HEK293 (cell line): ENCODE data around the gene AGO3.
A peak's percentile ranks its signal among the peaks of the same experiment; 100 is the strongest.

Experiments
- CTCF ChIA-PET: fragments of 350-600 bp; formaldehyde crosslinking; extraction: SDS; loops from one replicate; lab custom pipeline; 2021; ENCODE audit warnings: antibody characterized with exemption; lab: Yijun Ruan, JAX
- POLR2A ChIA-PET: fragments of 300-600 bp; formaldehyde crosslinking; extraction: SDS; loops from one replicate; lab custom pipeline; 2020; ENCODE audit warnings: antibody characterized with exemption, inconsistent platforms; lab: Yijun Ruan, JAX
- H3K27ac ChIP-seq: fragments of 200-500 bp; sonication (Bioruptor generic); 2 replicates; pipeline ENCODE4 v1.5.1; 2014; ENCODE audit warnings: low read depth, low read length, control low read depth, inconsistent platforms; ENCODE audit errors: extremely low read depth
- H3K36me3 ChIP-seq, 2 experiments: fragments of 200-500 bp in 1 of 2; sonication (Bioruptor generic) in 1 of 2; 1 replicate in 1 of 2; 2 replicates in 1 of 2; pipeline ENCODE4 v1.5.1; 2014 to 2017; ENCODE audit warnings: inconsistent platforms in 2 of 2, low read length in 2 of 2; ENCODE audit not compliant: control insufficient read depth in 2 of 2, insufficient read depth in 1 of 2
- H3K4me1 ChIP-seq: fragments of 200-500 bp; sonication (Bioruptor generic); 2 replicates; pipeline ENCODE4 v1.5.1; 2014; ENCODE audit warnings: mild to moderate bottlenecking, low read length, inconsistent platforms; ENCODE audit not compliant: control insufficient read depth, insufficient read depth
- H3K4me3 ChIP-seq: 2 replicates; pipeline ENCODE4 v1.5.1; 2011; ENCODE audit warnings: low read depth, mild to moderate bottlenecking, control low read depth, low read length, moderate library complexity
- H3K9me3 ChIP-seq: fragments of 200-500 bp; sonication (Bioruptor generic); 2 replicates; pipeline ENCODE4 v1.5.1; 2014; ENCODE audit warnings: low read depth, low read length, inconsistent platforms; ENCODE audit not compliant: control insufficient read depth, insufficient read depth
- ATF2 ChIP-seq: fragments of 450-650 bp; formaldehyde crosslinking; IDR thresholded peaks from 2 replicates; pipeline ENCODE4 v1.5.1; 2016; ENCODE audit warnings: missing biosample characterization, missing genetic modification characterization, low read depth
- EGR2 ChIP-seq: fragments of 450-650 bp; formaldehyde crosslinking; IDR thresholded peaks from 2 replicates; pipeline ENCODE4 v1.5.1; 2016; ENCODE audit warnings: low read depth, missing biosample characterization, missing genetic modification characterization
- HOXA7 ChIP-seq: sonication (generic); formaldehyde crosslinking; IDR thresholded peaks from 2 replicates; pipeline ENCODE4 v1.8.1; 2022; ENCODE audit warnings: missing genetic modification reagents, borderline replicate concordance
- KLF9 ChIP-seq: fragments of 450-650 bp; formaldehyde crosslinking; IDR thresholded peaks from 2 replicates; pipeline ENCODE4 v1.5.1; 2016; ENCODE audit warnings: missing biosample characterization, missing genetic modification characterization, low read depth
- SCRT2 ChIP-seq: fragments of 450-650 bp; formaldehyde crosslinking; IDR thresholded peaks from 2 replicates; pipeline ENCODE4 v1.5.1; 2016; ENCODE audit warnings: missing biosample characterization, missing genetic modification characterization
- SP2 ChIP-seq: fragments of 450-650 bp; formaldehyde crosslinking; IDR thresholded peaks from 2 replicates; pipeline ENCODE4 v1.5.1; 2016; ENCODE audit warnings: missing biosample characterization, missing genetic modification characterization
- TSHZ1 ChIP-seq: fragments of 450-650 bp; formaldehyde crosslinking; IDR thresholded peaks from 2 replicates; pipeline ENCODE4 v1.5.1; 2016; ENCODE audit warnings: missing biosample characterization, missing genetic modification characterization, borderline replicate concordance
- ZBTB21 ChIP-seq: fragments of 450-650 bp; formaldehyde crosslinking; IDR thresholded peaks from 2 replicates; pipeline ENCODE4 v1.5.1; 2017; ENCODE audit warnings: missing biosample characterization, missing genetic modification characterization
- ZBTB48 ChIP-seq: fragments of 450-650 bp; formaldehyde crosslinking; IDR thresholded peaks from 2 replicates; pipeline ENCODE4 v1.5.1; 2016; ENCODE audit warnings: missing biosample characterization, missing genetic modification characterization
- ZEB2 ChIP-seq: fragments of 450-650 bp; formaldehyde crosslinking; IDR thresholded peaks from 2 replicates; pipeline ENCODE4 v1.5.1; 2016; ENCODE audit warnings: missing biosample characterization, missing genetic modification characterization
- ZFHX2 ChIP-seq: fragments of 450-650 bp; formaldehyde crosslinking; conservative IDR thresholded peaks from 2 replicates; pipeline ENCODE4 v1.5.1; 2016; ENCODE audit warnings: missing biosample characterization, missing genetic modification characterization
- ZFP41 ChIP-seq: fragments of 450-650 bp; formaldehyde crosslinking; IDR thresholded peaks from 2 replicates; pipeline ENCODE4 v1.5.1; 2016; ENCODE audit warnings: missing biosample characterization, missing genetic modification characterization, borderline replicate concordance
- ZNF362 ChIP-seq: fragments of 450-650 bp; formaldehyde crosslinking; IDR thresholded peaks from 2 replicates; pipeline ENCODE4 v1.5.1; 2016; ENCODE audit warnings: missing biosample characterization, missing genetic modification characterization
- ZNF423 ChIP-seq: fragments of 450-650 bp; formaldehyde crosslinking; IDR thresholded peaks from 2 replicates; pipeline ENCODE4 v1.5.1; 2016; ENCODE audit warnings: missing biosample characterization, missing genetic modification characterization
- ZNF433 ChIP-seq: fragments of 450-650 bp; formaldehyde crosslinking; IDR thresholded peaks from 2 replicates; pipeline ENCODE4 v1.5.1; 2016; ENCODE audit warnings: missing biosample characterization, missing genetic modification characterization, low read depth
- ZNF48 ChIP-seq: fragments of 450-650 bp; formaldehyde crosslinking; IDR thresholded peaks from 2 replicates; pipeline ENCODE4 v1.5.1; 2016; ENCODE audit warnings: missing biosample characterization, missing genetic modification characterization
- ZNF558 ChIP-seq: fragments of 450-650 bp; formaldehyde crosslinking; IDR thresholded peaks from 2 replicates; pipeline ENCODE4 v1.5.1; 2016; ENCODE audit warnings: missing biosample characterization, missing genetic modification characterization
- ZNF560 ChIP-seq: fragments of 450-650 bp; formaldehyde crosslinking; IDR thresholded peaks from 2 replicates; pipeline ENCODE4 v1.5.1; 2017; ENCODE audit warnings: missing biosample characterization, missing genetic modification characterization, borderline replicate concordance
- ZNF704 ChIP-seq: fragments of 450-650 bp; formaldehyde crosslinking; IDR thresholded peaks from 2 replicates; pipeline ENCODE4 v1.5.1; 2016; ENCODE audit warnings: missing biosample characterization, missing genetic modification characterization
- ZNF777 ChIP-seq: fragments of 450-650 bp; formaldehyde crosslinking; IDR thresholded peaks from 2 replicates; pipeline ENCODE4 v1.5.1; 2017; ENCODE audit warnings: missing biosample characterization, missing genetic modification characterization, borderline replicate concordance
- ZNF792 ChIP-seq: fragments of 450-650 bp; formaldehyde crosslinking; IDR thresholded peaks from 2 replicates; pipeline ENCODE4 v1.5.1; 2016; ENCODE audit warnings: missing biosample characterization, missing genetic modification characterization
- ZSCAN16 ChIP-seq: fragments of 450-650 bp; formaldehyde crosslinking; IDR thresholded peaks from 2 replicates; pipeline ENCODE4 v1.5.1; 2016; ENCODE audit warnings: missing biosample characterization, missing genetic modification characterization

AGO3 gene

GRCh38 chr1:36109041-36109679 is 178.3 kb downstream of the AGO3 start:
- Histone ChIP-seq H3K4me1 (no peaks in the 10 kb centered on the region), H3K9me3 (no peaks in the 10 kb centered on the region), H3K4me3 (no peak overlapping the region), H3K36me3 (no peaks in the 10 kb centered on the region), H3K27ac (no peak overlapping the region)
- ChIA-PET POLR2A (interaction anchor here (0.6 kb wide), 1 partner anchor 179 kb away, joined by 3 read pairs; no protein-coding TSS in a partner anchor), CTCF (interaction anchor here (0.5 to 4.6 kb wide), 7 partner anchors 13 to 179 kb away, joined by 3 to 38 read pairs (median 5); partner anchors contain the start of gene TRAPPC3)
- TF ChIP-seq SCRT2 (tag by site-specific recombination) (peak; percentile 40; the same call in 1 of the 2 replicates), HOXA7 (CRISPR knock-in tag) (no peak)

GRCh38 chr1:36111151-36111550 is 180.2 kb downstream of the AGO3 start:
- H3K9me3 ChIP-seq, result no peaks in the 10 kb centered on the region
- ChIA-PET POLR2A (interaction anchor here (0.6 kb wide), 1 partner anchor 118 kb away, joined by 4 read pairs; no protein-coding TSS in a partner anchor), CTCF (interaction anchor here (1.4 to 4.6 kb wide), 3 partner anchors 11 to 77 kb away, joined by 6 to 38 read pairs (median 10); no protein-coding TSS in a partner anchor)
- no peak overlapping the region for H3K4me3 ChIP-seq
- H3K27ac ChIP-seq, result no peak overlapping the region
- H3K4me1 ChIP-seq, result no peaks in the 10 kb centered on the region
- TF ChIP-seq EGR2, result peak; percentile 91
- TF ChIP-seq ZFHX2 (tag by site-specific recombination), result peak; percentile 81
- TF ChIP-seq ZNF704, result no peak
- no peak for TF ChIP-seq ZBTB48 (tag by site-specific recombination)
- no peaks in the 10 kb centered on the region for H3K36me3 ChIP-seq

- POLR2A ChIA-PET, result interaction anchor here (1.1 kb wide), 1 partner anchor 20 kb away, joined by 9 read pairs; no protein-coding TSS in a partner anchor
These were observed 181.9 kb downstream of the AGO3 start for GRCh38 chr1:36112823-36113222.

GRCh38 chr1:36114371-36114770 is 183.5 kb downstream of the AGO3 start:
- POLR2A ChIA-PET, result no interaction called here
- no peaks in the 10 kb centered on the region for H3K4me1 ChIP-seq
- TF ChIP-seq SP2 (tag by site-specific recombination) (0 out of 2 replicates have a peak, but pooled peaks have one; percentile 8), ATF2 (tag by site-specific recombination) (no peak), ZFP41 (no peak), ZNF704 (no peak), TSHZ1 (no peak), ZNF423 (tag by site-specific recombination) (no peak)

More at GRCh38 chr1:36112823-36113222, 181.9 kb downstream of the AGO3 start:
- no peak overlapping the region for H3K4me3 ChIP-seq
- TF ChIP-seq ZNF48 (no peak), ZSCAN16 (tag by site-specific recombination) (no peak), ZNF433 (tag by site-specific recombination) (no peak), ZNF558 (tag by site-specific recombination) (no peak), KLF9 (tag by site-specific recombination) (no peak), ZNF362 (no peak), ZNF560 (tag by site-specific recombination) (no peak), ZEB2 (tag by site-specific recombination) (no peak), HOXA7 (CRISPR knock-in tag) (no peak), ZBTB21 (tag by site-specific recombination) (no peak), ZNF777 (no peak), ZNF792 (no peak)
- H3K9me3 ChIP-seq, result no peaks in the 10 kb centered on the region
- no peaks in the 10 kb centered on the region for H3K36me3 ChIP-seq
- H3K27ac ChIP-seq, result no peak overlapping the region
- no peaks in the 10 kb centered on the region for H3K4me1 ChIP-seq
- CTCF ChIA-PET, result interaction anchor here (0.5 to 7.5 kb wide), 2 partner anchors 21 to 238 kb away, joined by 3 to 65 read pairs; no protein-coding TSS in a partner anchor

More at GRCh38 chr1:36114371-36114770, 183.5 kb downstream of the AGO3 start:
- no peak overlapping the region for H3K4me3 ChIP-seq
- no peaks in the 10 kb centered on the region for H3K36me3 ChIP-seq
- no peaks in the 10 kb centered on the region for H3K9me3 ChIP-seq
- CTCF ChIA-PET, result interaction anchor here (1.1 to 7.5 kb wide), 3 partner anchors 9 to 20 kb away, joined by 3 to 65 read pairs (median 4); no protein-coding TSS in a partner anchor
- H3K27ac ChIP-seq, result no peak overlapping the region
